GM21786 (cell line): ENCODE data around the gene ACACB.

Source experiments
- ATAC-seq: cut with Tn5 transposase; IDR thresholded peaks from one replicate; pipeline ENCODE4 v1.9.1; 2021; ENCODE audit not compliant: unreplicated experiment

ACACB gene

DNA sequence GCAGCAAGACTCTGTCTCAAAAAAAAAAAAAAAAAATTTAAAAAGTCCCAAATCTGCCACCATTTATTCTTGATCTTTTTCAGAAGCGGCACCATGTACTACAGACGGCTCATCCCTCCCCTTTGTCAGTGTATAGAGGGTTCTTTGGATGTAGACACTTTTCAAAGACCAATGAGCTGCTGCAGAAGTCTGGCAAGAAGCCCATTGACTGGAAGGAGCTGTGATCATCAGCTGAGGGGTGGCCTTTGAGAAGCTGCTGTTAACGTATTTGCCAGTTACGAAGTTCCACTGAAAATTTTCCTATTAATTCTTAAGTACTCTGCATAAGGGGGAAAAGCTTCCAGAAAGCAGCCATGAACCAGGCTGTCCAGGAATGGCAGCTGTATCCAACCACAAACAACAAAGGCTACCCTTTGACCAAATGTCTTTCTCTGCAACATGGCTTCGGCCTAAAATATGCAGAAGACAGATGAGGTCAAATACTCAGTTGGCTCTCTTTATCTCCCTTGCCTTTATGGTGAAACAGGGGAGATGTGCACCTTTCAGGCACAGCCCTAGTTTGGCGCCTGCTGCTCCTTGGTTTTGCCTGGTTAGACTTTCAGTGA is 6.5 kb upstream of the ACACB start:
- no peak for ATAC-seq

DNA sequence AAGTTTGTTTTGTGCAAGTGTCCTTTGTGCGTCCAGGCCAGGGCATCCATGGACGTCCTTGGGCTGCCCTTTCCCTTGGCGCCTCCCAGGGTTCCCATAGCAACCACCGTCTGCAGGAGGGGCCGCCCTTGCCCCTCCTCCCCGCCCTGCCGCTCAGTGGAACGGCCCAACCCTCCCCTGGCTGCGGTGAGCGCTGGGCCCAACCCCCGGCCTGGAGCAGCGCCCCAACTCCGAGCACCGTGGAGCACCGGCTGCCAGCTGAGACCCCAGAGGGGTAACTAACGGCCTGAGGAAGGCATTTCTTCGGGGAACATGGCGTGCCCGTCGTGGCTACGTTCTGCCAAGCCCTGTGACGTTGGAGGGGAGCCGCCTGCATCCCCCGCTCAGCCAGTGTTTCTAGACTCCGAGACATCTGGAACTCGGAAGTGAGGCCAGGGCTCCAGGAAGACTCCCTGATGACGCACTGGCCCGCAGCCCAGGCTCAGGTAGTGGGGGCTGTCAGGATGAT is 5.3 kb upstream of the ACACB start:
- no peak for ATAC-seq

DNA sequence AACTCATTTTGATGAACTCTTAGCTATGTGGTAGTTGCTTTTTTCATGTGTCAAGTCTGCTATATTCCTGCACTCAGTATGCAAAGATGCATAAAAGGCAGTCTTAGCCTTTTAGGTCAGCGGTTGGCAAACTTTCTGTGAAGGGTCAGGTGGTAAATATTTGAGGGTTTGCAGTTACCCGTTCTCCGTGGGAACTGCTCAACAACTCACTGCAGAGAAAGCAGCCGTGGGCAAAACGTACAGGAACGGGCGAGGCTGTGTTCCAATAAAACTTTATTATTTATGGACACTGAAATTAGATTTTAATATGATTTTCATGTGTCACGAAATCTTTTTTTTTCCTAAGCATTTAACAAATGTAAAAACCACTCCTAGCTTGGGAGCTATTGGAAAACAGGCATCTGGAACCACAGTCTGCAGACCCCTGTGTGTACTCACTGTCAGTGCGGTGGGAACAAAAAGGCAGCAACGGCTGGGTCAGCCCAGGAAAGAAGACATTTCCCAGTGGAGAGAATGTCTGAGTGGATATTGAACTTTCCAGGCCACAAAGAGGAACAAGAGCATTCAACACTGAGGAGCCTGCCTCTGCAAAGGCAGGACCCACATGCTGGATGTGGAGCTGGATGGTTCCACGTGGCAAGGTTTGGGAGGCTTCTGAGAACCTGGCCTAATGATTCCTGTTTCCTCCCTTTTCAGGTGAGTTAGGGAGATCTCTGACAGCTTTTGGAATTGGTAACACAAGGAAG is 3.5 kb upstream of the ACACB start:
- no peak for ATAC-seq

DNA sequence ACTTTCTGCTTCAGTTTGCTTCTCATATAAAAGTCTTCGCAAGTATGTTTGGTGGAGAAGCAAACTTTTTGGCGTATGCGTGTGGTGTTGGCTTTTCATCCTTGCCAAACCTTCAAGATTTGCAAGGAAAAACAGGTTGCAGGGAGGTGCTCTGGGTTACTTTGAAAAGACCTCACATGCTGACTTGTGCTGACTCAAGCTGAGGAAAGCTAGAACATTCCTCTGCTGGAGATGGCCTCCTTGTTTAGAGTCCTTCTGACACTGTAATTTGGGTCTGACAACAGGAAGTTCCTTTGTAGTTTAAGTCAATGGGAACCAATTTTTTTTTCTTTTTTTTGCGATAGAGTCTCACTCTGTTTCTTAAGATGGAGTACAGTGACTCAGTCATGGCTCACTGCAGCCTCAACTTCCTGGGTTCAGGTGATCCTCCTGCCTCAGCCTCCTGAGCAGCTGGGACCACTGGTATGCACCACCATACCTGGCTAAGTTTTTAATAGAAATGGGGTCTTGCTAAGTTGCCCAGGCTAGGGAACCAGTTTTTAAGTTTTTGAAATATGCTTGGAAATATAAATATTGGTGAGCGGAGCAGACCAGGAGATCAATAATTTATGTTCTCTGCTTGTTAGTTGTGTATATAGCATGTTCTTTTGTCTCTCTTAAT is 2.6 kb upstream of the ACACB start:
- ATAC-seq = no peak

DNA sequence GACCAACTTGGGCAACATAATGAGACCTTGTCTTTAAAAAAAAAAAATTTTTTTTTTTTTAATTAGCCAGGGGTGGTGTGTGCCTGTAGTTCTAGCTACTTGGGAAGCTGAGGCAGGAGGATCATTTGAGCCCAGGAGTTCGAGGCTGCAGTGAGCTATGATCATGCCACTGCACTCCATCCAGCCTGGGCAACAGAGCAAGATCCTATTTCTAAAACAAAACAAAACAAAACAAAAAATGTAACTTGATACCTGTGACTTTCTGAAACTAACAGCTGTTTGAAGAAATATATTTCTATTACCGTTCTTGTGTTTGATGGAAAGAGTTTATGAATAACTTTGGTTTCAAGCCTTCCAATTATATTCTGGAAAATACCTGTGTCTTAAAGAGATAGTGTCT is 1.7 kb upstream of the ACACB start:
- ATAC-seq = no peak

DNA sequence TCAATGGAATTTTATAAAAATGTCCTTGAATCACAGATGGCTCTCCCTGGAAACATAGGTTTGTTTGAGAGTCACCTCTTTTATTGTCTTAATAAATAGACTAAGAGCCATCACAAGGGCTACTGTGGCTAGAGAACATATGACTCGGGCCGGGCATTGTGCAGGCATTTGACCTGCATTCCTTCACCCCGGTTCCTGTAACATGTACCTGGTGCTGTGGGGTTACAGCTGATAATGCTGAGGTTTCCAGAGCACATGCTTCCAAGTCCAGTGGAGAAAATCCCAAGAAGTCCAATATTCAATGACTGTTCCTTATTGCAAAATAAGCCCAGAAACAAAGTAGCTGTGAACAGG is 1.0 kb upstream of the ACACB start:
- no peak for ATAC-seq

DNA sequence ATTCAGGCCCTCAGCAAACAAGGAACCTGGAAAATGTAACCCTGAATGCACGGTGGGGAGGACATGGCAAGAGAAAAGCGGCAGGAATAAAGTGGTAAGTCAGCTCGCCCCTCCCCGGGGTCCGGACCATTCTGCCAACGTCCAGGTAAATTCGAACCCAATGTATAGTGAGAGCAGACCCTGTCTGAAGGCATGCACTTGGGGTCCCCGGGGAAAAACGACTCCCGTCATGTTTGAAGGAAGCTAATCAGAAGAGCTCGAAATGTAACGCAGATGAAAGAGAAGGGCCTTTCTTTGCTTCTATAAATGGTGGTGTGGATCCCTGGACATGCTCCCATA is 193 bp downstream of the ACACB start:
- no peak for ATAC-seq

DNA sequence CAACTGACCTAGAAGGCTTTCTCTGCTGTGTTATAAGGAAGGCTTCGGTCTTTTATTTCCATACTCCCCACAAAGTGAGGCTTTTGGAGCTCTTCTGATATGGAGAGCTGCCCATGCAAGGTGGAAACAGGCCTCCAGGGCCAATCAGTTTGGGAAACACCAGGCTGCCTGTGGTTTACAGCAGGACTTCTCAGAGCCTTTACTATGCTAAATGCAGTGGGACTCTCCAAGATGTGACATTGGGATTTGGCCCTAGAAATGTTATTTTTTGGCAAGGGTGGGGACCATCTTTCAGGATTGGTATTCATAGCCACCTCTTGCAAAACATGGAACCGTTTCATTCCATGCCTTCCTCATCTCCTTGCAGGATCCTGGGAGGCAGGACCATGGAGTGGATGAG is 3.7 kb downstream of the ACACB start:
- ATAC-seq = no peak

DNA sequence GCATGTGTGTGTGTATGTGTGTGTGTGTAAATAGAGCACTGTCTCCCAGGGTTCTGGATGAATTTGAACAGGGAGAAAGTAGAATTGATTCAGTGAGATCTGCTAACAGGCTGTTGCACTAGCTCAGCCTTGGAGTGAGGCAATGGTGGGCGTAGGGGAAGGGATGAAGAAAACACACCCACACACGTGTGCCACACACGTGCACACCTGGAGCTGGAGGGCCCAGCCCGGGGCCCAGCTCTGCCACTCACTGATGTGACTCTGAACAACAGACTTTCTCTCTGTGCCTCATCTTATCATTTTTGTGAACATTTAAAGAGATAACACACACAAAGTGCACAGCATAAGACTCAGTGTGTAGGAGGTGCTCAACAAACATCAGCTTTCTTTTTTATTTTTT is 4.2 kb downstream of the ACACB start:
- no peak for ATAC-seq

DNA sequence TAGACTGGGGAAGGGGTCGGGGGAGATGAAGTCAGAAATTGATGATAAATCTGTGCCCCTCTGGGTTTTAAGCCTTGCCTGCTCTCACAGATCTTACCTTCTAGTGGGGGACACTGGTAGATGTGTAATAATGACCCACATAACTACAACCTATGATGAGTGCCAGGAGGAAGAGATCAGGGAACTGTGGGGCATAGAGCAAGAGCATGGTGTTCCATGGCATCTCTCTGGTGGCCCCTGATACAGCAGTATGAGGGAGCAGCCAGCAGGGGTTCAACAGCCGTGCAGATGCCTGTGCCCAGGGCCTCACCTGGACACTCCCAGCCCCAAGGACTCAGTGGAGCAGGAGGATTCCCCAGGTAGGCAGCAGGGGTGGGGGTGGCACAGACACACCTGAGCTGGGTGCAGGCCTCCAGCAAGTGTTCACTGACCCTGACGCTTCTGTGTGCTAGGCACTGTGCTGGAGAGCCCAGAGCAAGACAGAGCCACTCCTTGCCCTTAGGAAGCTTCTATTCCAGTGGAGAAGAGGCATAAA is 5.0 kb downstream of the ACACB start:
- no peak for ATAC-seq

DNA sequence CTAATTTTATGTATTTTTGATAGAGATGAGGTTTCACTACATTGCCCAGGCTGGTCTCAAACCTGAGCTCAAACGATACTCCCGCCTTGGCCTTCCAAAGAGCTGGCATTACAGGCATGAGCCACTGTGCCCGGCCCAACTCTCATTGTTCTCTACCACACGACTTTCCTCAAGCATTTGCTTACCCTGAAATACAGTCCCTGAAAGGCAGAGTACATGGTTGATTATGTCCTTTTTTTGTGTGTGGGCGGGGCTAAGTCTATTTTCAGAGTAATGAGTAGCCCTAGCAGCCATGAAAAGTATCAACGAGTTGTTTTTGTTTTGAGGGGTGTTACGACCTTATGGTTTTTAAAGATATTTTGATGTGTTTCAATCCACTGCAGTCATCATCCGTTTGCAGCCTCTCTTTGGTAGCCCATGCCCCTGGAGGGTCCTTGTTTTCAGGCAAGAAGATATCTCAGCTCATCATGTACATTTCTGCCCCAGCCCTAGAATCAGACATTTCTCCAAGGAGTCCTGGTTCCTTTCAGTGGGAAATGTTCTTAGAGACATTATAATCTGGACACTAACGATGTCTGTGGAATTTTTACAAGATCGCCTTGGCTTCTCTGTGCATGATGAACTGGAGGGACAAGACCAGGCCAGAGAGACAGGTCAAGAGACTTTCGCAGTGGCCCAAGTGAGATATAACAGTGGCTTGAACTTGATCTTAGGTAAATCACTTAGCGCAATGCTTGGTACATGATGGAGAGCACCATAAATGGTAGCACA is 8.7 kb downstream of the ACACB start:
- ATAC-seq = no peak

DNA sequence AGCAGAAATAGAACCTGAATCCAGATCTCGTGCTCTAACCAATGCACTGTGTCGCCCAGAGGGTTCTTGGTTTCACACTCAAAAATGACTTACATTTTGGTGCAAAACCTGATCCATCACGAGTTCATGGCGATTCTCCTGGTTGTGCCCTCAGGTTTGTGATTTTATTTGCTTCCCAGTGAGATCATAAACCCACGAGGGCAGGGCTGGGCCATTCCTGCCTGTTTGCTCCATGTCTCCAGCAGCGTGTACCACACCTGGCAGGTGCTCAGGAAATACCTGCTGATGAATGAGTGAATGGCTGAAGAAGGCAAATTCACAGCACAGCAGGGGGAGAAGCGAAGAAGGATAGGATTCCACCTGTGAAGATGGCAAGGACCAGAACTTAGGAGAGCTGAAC is 9.4 kb downstream of the ACACB start:
- ATAC-seq = no peak

DNA sequence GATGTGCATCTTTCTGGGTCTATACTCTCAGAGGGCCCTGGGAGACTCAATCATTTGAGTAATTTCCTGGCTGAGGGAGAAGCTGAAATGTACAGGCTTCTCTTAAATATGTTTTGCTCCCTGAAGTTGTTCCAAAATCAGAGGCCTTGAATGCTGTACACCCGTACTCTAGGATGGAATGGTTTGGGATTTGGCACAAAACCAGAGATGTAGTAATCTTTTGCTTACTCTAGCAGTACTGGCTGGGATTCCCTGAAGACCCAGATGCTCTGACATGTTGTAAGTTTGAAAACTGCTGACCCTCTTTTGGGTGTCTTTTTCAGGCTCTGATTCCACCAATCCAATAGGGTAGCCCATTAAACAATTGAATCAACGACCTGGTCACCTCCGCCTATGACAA is 10.4 kb downstream of the ACACB start:
- no peak for ATAC-seq

DNA sequence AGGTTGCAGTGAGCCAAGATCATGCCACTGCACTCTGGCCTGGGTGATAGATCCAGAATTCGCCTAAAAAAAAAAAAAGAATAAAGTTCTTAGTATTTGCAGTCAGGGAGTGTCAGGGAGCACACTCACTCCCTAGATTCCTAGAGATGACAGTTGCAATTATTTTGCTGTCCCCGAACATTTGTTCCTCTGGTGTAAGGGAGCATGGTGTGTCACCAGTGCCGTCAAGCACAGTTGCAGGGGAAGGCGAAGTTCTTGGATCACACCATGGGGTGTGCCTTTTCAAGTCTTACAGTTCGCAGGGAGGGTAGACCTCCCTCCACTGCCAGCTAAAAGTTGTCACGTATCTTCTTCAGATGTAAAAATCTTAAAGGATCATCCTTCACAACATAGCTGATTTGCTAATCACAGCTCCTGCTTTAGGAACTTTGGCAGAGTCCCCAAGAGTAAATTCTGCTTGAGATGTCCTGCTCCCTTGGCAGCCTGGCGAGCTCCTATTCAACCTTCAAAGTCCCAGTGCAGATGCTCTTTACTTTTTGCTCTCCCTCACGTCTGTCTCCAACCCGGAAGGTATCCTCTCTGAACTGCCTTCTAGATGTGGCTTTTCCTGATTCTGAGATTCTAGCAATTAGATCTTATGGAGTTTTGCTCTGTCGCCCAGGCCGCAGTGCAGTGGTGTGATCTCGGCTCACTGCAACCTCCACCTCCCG is 11.3 kb downstream of the ACACB start:
- ATAC-seq = no peak

DNA sequence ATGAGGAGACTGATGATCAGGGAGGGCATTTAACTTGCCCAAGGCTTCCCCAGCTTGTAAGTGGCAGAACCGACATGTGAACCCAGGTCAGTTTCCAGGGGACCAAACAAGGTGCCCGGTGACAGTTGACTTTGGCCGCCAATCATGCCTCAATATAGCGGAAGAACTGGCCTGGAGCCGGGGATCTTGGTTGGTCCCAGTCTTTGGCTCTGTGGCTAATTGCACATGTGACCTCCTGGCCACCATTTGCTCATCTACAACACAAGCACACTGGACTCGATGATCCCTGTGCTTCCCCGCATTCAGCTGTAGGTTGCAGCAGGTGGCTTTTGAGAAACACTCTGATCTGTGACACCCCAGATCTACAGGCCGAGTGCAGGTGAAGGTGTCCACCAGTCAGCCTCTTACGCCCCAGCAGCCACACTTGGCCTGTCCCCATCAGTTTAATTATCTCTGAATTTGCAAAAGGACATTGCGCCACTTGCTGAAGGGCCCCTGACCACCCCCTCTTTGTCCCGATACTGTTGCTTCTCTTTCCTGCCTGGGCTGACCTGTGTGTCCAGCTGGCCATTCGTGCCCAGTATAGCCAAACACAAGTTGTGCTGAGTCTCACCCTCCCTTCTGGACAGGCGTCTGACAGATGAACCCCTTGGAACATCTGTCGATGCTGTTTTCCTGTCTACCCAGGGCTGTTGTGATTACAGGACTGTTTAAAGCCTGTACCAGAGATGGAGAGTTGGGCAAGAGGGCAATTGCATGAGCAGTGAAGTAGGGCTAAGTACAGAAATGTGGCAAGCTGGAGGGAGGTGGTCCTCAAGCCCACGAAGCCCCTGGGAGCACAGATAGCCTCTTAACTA is 14.1 kb downstream of the ACACB start:
- no peak for ATAC-seq

DNA sequence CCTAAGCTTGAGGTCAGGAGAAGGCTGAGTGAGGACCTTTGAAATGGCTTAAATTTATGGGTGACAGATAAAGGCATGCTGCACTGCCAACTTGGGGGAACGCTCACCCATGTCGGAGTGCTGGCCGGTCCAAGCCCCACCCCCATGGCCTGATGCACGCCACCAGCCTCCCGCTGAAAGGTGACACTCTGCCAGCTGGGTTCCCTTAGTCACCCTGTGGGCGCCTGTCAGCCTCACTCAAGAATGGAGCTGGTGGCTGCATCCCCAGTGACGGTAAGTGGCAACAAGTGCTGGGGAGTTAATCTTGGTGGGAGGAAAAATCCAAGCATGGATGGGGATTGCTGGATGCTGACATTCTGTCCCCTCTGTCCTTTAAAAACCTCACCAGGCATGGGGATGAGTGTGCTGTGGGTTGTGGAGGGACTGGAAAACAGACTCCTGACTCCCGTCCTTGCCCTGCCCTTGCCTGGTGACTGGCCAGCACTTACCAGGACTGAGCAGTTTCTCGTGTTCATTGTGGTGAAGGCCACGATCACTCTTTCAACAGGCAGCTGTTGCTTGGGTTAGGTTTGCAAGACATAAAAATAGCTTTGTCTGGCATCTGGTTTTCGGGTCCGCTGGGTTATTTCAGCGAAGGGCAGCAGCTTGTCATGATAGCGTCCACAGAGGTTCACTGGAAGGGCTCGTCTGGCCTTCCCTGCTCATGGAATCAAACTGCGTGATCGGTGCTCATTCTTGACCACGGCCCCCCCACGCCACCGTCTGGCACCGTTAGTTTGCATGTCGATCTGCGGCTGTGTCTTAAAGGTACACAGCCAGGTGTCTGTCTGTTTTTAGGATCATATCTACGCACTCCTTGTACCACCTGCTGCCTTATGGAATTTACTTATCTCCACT is 15.0 kb downstream of the ACACB start:
- ATAC-seq = no peak

DNA sequence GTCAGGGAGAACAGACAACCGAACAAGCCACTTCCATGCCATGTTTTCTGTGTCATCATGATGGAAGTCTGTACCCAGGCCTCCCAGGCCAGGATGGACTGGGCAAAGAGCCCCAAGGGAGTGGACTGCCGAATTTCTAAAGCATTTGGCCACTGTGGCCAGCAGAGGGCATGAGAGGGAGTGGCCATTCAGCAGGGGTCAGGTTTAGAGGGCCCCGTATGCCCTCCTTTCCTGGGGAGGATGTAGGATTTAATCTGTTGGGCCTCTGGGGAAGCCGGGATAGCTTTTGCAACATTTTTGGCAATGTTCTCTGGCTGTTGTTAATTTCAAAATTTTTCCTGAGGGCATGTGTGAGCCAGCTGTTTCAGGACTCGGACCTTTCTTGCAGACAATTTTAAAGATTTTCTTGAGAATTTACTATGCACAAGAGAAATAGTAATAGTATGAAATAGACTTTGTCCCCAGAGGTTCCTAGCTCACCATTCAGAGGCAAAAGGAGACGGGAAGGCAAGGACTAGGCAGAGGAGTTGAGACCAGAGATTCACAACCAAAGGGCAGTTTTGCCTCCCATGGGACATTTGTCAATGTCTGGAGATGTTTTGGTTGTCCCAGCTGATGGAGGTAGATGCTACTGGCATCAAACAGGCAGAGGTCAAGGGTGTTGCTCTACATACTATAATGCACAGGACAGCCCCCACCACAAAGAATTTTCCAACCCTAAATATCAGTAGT is 18.0 kb downstream of the ACACB start:
- no peak for ATAC-seq

DNA sequence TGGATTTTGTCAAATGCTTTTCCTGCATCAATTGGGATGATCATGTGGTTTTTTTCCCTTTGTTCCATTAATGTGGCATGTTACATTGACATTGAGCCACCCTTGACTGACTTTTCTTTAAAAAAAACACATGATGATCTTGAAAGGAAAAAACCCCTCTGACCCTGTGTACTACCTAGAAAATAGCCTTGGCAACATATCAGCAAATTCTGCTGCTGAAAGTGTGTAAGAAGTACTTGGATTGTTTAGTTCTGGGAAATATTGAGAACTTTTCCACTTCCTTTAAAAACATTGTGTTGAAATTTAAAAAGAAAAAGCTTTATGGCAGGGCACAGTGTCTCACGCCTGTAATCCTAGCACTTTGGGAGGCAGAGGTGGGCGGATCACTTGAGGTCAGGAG is 20.7 kb downstream of the ACACB start:
- no peak for ATAC-seq
